Calu3 (cell line): Measurements from ENCODE around the gene ELMO3. TPM values are rescaled to one million over a fixed set of nuclear protein-coding genes. Genes with fewer than 3 reads are reported as not detected.

ENCODE experiments used
- BruUV-seq: library from RNA; stranded (reverse); fragments of 400-500 nt; replicated peaks from 2 replicates; lab custom pipeline; 2021; lab: Mats Ljungman, UMichigan
- CTCF ChIA-PET: fragments of 300-600 bp; sonication (Branson Sonifier 250); formaldehyde crosslinking; loops from one replicate; lab custom pipeline; 2022; ENCODE audit warnings: antibody characterized with exemption; lab: Charles Lee
- DNase-seq: peaks from one replicate; pipeline ENCODE4 v3.0.0; 2022
- H3K27ac Mint-ChIP-seq: one replicate; pipeline ENCODE4 v1.8.0; 2022; ENCODE audit warnings: mixed read lengths; ENCODE audit not compliant: unreplicated experiment
- H3K27me3 Mint-ChIP-seq: one replicate; pipeline ENCODE4 v1.8.0; 2022; ENCODE audit warnings: mixed read lengths; ENCODE audit not compliant: unreplicated experiment
- H3K36me3 Mint-ChIP-seq: one replicate; pipeline ENCODE4 v1.8.0; 2022; ENCODE audit warnings: mild to moderate bottlenecking, moderate library complexity, mixed read lengths; ENCODE audit not compliant: insufficient read depth, unreplicated experiment
- H3K4me1 Mint-ChIP-seq: one replicate; pipeline ENCODE4 v1.8.0; 2022; ENCODE audit warnings: mild to moderate bottlenecking, low read depth, mixed read lengths; ENCODE audit not compliant: unreplicated experiment
- H3K4me3 Mint-ChIP-seq: one replicate; pipeline ENCODE4 v1.8.0; 2022; ENCODE audit warnings: mild to moderate bottlenecking, low read depth, moderate library complexity, mixed read lengths; ENCODE audit not compliant: unreplicated experiment
- H3K9me3 Mint-ChIP-seq: one replicate; pipeline ENCODE4 v1.8.0; 2022; ENCODE audit warnings: low read depth, mixed read lengths; ENCODE audit not compliant: unreplicated experiment
- intact Hi-C: fragments of 100-400 bp; cut with micrococcal nuclease; formaldehyde crosslinking; loops from one replicate; pipeline ENCODE4 v1.10.0; 2022; ENCODE audit not compliant: unreplicated experiment
- total RNA-seq: library from RNA; stranded (reverse); gene quantifications from 2 replicates; pipeline ENCODE4 v1.2.3, GENCODE V29; 2022
- TF ChIP-seq, protein P1 (sequence below): fragments of 200-600 bp; IDR thresholded peaks from one replicate; pipeline ENCODE4 v1.8.0; 2022; ENCODE audit warnings: antibody characterized with exemption; ENCODE audit not compliant: unreplicated experiment

Gene ELMO3
- total RNA-seq, 1 experiment from 2014 or later, result 31.9 TPM

- no TSS peak for BruUV-seq
- intact Hi-C loops, result no loop called here
- TF ChIP-seq, protein P1, sequence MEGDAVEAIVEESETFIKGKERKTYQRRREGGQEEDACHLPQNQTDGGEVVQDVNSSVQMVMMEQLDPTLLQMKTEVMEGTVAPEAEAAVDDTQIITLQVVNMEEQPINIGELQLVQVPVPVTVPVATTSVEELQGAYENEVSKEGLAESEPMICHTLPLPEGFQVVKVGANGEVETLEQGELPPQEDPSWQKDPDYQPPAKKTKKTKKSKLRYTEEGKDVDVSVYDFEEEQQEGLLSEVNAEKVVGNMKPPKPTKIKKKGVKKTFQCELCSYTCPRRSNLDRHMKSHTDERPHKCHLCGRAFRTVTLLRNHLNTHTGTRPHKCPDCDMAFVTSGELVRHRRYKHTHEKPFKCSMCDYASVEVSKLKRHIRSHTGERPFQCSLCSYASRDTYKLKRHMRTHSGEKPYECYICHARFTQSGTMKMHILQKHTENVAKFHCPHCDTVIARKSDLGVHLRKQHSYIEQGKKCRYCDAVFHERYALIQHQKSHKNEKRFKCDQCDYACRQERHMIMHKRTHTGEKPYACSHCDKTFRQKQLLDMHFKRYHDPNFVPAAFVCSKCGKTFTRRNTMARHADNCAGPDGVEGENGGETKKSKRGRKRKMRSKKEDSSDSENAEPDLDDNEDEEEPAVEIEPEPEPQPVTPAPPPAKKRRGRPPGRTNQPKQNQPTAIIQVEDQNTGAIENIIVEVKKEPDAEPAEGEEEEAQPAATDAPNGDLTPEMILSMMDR, result no peak
- Mint-ChIP-seq H3K36me3 (peaks cover 36% of the 10 kb centered on the region), H3K9me3 (no peaks in the 10 kb centered on the region), H3K4me1 (peaks cover 14% of the 10 kb centered on the region), H3K27ac (no peak overlapping the region), H3K27me3 (no peaks in the 10 kb centered on the region), H3K4me3 (no peak overlapping the region)
- no peak for DNase-seq
- CTCF ChIA-PET, result interaction anchor here (1.0 kb wide), 1 partner anchor 27 kb away, joined by 5 read pairs; no protein-coding TSS in a partner anchor
Measured at GRCh38 chr16:67166110-67166547, 32.8 kb upstream of the ELMO3 start.

DNA sequence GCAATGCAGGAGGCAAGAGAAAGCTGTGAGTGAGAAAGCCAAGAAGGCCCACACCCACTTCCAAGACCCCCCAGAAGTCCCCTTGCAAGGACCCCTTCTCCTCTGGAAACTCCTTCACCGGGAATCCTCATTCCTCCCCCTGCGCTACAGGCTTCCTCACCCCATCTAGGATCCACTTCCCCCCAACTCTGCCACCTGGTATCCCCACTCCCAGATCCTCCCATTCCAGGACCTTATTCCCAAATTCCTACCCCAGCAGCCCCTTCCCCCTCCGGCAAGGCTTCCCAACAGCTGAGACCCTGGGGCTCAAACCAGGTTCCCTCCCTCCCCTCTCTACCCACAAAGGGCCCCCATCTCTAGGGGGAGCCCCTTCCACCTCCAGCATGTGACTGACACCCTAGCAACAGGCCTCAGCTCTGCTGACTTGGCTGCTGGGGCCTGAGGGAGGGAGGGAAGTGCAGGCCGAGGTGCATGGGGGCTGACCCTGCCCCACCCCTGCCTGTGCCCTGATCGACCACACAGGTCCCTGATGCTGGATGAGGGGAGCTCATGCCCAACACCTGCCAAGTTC is 32.2 kb upstream of the ELMO3 start:
- H3K27me3 Mint-ChIP-seq, result no peaks in the 10 kb centered on the region
- intact Hi-C loops, result no loop called here
- no peak overlapping the region for H3K27ac Mint-ChIP-seq
- CTCF ChIA-PET, result interaction anchor here (0.6 kb wide), 1 partner anchor 160 kb away, joined by 10 read pairs; the partner anchor contains the start of genes KCTD19 and LRRC36
- no TSS peak for BruUV-seq
- no peak for DNase-seq
- TF ChIP-seq, protein P1, result no peak
- H3K9me3 Mint-ChIP-seq, result no peaks in the 10 kb centered on the region
- H3K4me1 Mint-ChIP-seq, result peaks cover 19% of the 10 kb centered on the region
- H3K36me3 Mint-ChIP-seq, result peaks cover 35% of the 10 kb centered on the region
- no peak overlapping the region for H3K4me3 Mint-ChIP-seq

DNA sequence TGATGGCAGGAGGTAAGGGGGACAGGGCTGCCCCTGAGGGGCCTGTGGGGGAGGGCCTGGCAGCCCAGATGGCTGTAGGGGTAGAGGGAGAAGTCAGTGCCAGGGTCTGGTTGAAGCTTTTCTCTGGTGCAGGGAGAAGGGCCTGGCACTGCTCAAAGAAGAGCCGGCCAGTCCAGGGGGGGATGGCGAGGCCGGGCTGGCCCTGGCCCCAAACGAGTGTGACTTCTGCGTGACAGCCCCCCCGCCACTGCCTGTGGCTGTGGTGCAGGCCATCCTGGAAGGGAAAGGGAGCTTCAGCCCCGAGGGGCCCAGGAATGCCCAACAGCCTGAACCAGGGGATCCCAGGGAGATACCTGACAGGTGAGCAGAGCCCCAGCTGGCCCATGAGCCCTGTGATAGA is 31.3 kb upstream of the ELMO3 start:
- Mint-ChIP-seq H3K4me3 (no peak overlapping the region), H3K4me1 (peaks cover 19% of the 10 kb centered on the region), H3K27ac (no peak overlapping the region), H3K27me3 (no peaks in the 10 kb centered on the region), H3K36me3 (peaks cover 35% of the 10 kb centered on the region), H3K9me3 (no peaks in the 10 kb centered on the region)
- no TSS peak for BruUV-seq
- CTCF ChIA-PET, result interaction anchor here (0.7 kb wide), 1 partner anchor 361 kb away, joined by 3 read pairs; the partner anchor contains the start of gene RIPOR1
- no peak for DNase-seq
- intact Hi-C loops, result no loop called here
- TF ChIP-seq, protein P1, result no peak

GRCh38 chr16:67169011-67169451 is 29.9 kb upstream of the ELMO3 start:
- intact Hi-C loops, result no loop called here
- CTCF ChIA-PET, result interaction anchor here (0.6 to 0.7 kb wide), 2 partner anchors 8 to 16 kb away, joined by 3 read pairs; no protein-coding TSS in a partner anchor
- H3K4me1 Mint-ChIP-seq, result peaks cover 32% of the 10 kb centered on the region
- peaks cover 45% of the 10 kb centered on the region for H3K36me3 Mint-ChIP-seq
- no peak overlapping the region for H3K4me3 Mint-ChIP-seq
- H3K9me3 Mint-ChIP-seq, result no peaks in the 10 kb centered on the region
- no peaks in the 10 kb centered on the region for H3K27me3 Mint-ChIP-seq
- BruUV-seq, result no TSS peak
- no peak for DNase-seq
- no peak overlapping the region for H3K27ac Mint-ChIP-seq
- TF ChIP-seq, protein P1, result no peak
